T-cell (primary cell): Measurements from ENCODE around the gene GINS2. TPM values are rescaled to one million over a fixed set of nuclear protein-coding genes. Genes with fewer than 3 reads are reported as not detected.

ENCODE experiments used
- ATAC-seq, 4 experiments: fragments of 200-7000 bp in 3 of 4; fragments of 150-1000 bp in 1 of 4; cut with Tn5 transposase; replicated peaks in 1 of 4; 1 replicate in 3 of 4; 2 replicates in 1 of 4; pipeline ENCODE4 v1.10.0; 2021; ENCODE audit warnings: moderate library complexity in 3 of 4, mild to moderate bottlenecking in 2 of 4, moderate number of reproducible peaks in 1 of 4
- CTCF ChIA-PET, 2 donors: fragments of 300-600 bp; sonication (Branson Sonifier 250); formaldehyde crosslinking; loops; one replicate each; lab custom pipeline; 2022; ENCODE audit warnings: antibody characterized with exemption in 2 of 2; lab: Charles Lee
- POLR2A ChIA-PET, 2 donors: fragments of 300-600 bp; sonication (Branson Sonifier 250); formaldehyde crosslinking; loops; one replicate each; lab custom pipeline; 2022; ENCODE audit warnings: antibody characterized with exemption in 2 of 2; lab: Charles Lee
- DNase-seq, 35 experiments: peaks; one replicate each; pipeline versions ENCODE4 v3.0.0 to v3.0.0-alpha.2; 2013 to 2023
- H3K27ac ChIP-seq: one replicate; pipeline ENCODE4 v1.5.1; 2013; ENCODE audit warnings: low read length
- H3K27me3 ChIP-seq, 2 experiments: replicated peaks in 1 of 2; 1 replicate in 1 of 2; 2 replicates in 1 of 2; pipeline versions ENCODE4 v1.6.1 to v1.7.0; 2013; ENCODE audit warnings: low read length in 1 of 2, mixed read lengths in 1 of 2; ENCODE audit not compliant: control insufficient read depth in 2 of 2, insufficient read depth in 2 of 2; ENCODE audit errors: extremely low read depth in 1 of 2
- H3K36me3 ChIP-seq, 2 donors: 1 replicate in 1 of 2; 2 replicates in 1 of 2; pipeline versions ENCODE4 v1.6.1 to v1.7.0; 2013; ENCODE audit warnings: low read length in 1 of 2; ENCODE audit not compliant: control insufficient read depth in 2 of 2, insufficient read depth in 1 of 2; ENCODE audit errors: extremely low read depth in 1 of 2
- H3K4me1 ChIP-seq, 2 experiments: 1 replicate in 1 of 2; 2 replicates in 1 of 2; pipeline versions ENCODE4 v1.6.1 to v1.7.0; 2013; ENCODE audit warnings: low read length in 2 of 2, mixed read lengths in 1 of 2; ENCODE audit not compliant: insufficient read depth in 2 of 2, control insufficient read depth in 1 of 2; ENCODE audit errors: extremely low read depth in 1 of 2
- H3K4me3 ChIP-seq, 2 donors: 1 replicate in 1 of 2; 2 replicates in 1 of 2; pipeline versions ENCODE4 v1.5.1 to v1.7.0; 2013; ENCODE audit warnings: mild to moderate bottlenecking in 2 of 2, low read length in 1 of 2, moderate library complexity in 1 of 2; ENCODE audit not compliant: control insufficient read depth in 1 of 2; ENCODE audit errors: extremely low read depth in 1 of 2
- H3K9me3 ChIP-seq: 2 replicates; pipeline ENCODE4 v1.7.0; 2013
- H3K27ac Mint-ChIP-seq, 2 donors: one replicate each; pipeline ENCODE4 v1.8.0; 2020 to 2021; ENCODE audit warnings: mild to moderate bottlenecking in 2 of 2, mixed read lengths in 2 of 2
- H3K27me3 Mint-ChIP-seq, 2 donors: one replicate each; pipeline ENCODE4 v1.8.0; 2021 to 2022; ENCODE audit warnings: mixed read lengths in 2 of 2
- H3K36me3 Mint-ChIP-seq: one replicate; pipeline ENCODE4 v1.8.0; 2021; ENCODE audit warnings: mixed read lengths
- H3K4me1 Mint-ChIP-seq, 3 donors: one replicate each; pipeline ENCODE4 v1.8.0; 2020 to 2022; ENCODE audit warnings: mixed read lengths in 3 of 3, mild to moderate bottlenecking in 1 of 3
- H3K4me3 Mint-ChIP-seq, 3 donors: one replicate each; pipeline ENCODE4 v1.8.0; 2020 to 2022; ENCODE audit warnings: mild to moderate bottlenecking in 3 of 3, mixed read lengths in 3 of 3, moderate library complexity in 3 of 3
- H3K9me3 Mint-ChIP-seq, 3 donors: one replicate each; pipeline ENCODE4 v1.8.0; 2020 to 2022; ENCODE audit warnings: mixed read lengths in 3 of 3
- WGBS: methylation state at CpG from one replicate; pipeline ENCODE4 v1.1.5; 2013; ENCODE audit warnings: missing lambda C conversion rate; ENCODE audit not compliant: insufficient coverage; 5-methylcytosine and 5-hydroxymethylcytosine counted together
- total RNA-seq, 35 experiments: library from RNA in 6 of 35; stranded (reverse) in 6 of 35; fragments of 120-200 nt in 1 of 35; gene quantifications; one replicate each; pipeline versions ENCODE4 v1.2.1 to v1.2.4 and lab custom pipeline; 2013 to 2026

Gene GINS2
- total RNA-seq, 5 donors from 2014 or later (not counting 1 experiment from before 2014, with no cell fraction given), result 1.1 to 3.7 (median 1.6) TPM

DNA sequence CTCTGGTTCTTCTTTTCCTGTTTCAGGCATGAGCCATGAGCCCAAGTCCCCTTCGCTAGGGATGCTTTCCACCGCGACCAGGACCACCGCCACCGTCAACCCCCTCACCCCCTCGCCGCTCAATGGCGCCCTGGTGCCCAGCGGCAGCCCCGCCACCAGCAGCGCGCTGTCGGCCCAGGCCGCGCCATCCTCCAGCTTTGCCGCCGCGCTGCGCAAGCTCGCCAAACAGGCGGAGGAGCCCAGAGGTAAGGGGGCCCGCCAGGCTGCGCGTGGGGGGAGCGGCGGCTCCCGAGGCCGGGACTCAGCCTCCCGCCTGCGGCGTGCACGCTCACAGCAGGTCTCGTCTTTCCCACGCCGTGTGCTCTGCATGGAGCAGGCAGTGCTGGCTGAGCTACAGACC lies 54.9 kb downstream of the GINS2 start:
- ChIA-PET POLR2A (no interaction called here), CTCF (no interaction called here)
- H3K27ac ChIP-seq, result no peak overlapping the region
- Mint-ChIP-seq H3K4me1 (peaks cover 6 to 8% (median 8%) of the 10 kb centered on the region in 3 donors), H3K27ac (no peak overlapping the region), H3K36me3 (peaks cover 11% of the 10 kb centered on the region), H3K9me3 (peaks cover 0 to 7% (median 0%) of the 10 kb centered on the region in 3 donors), H3K4me3 (no peak overlapping the region), H3K27me3 (no peaks in the 10 kb centered on the region)
- H3K9me3 ChIP-seq, result no peaks in the 10 kb centered on the region
- H3K27me3 ChIP-seq, result no peaks in the 10 kb centered on the region
- ATAC-seq, result no peak
- H3K36me3 ChIP-seq, result peaks cover 8 to 11% of the 10 kb centered on the region in 2 donors
- WGBS, result 97% methylated on average over 35 of the region's 35 CpGs
- no peak overlapping the region for H3K4me3 ChIP-seq
- DNase-seq, result no peak
- H3K4me1 ChIP-seq, result peaks cover 0 to 34% of the 10 kb centered on the region in 2 experiments

DNA sequence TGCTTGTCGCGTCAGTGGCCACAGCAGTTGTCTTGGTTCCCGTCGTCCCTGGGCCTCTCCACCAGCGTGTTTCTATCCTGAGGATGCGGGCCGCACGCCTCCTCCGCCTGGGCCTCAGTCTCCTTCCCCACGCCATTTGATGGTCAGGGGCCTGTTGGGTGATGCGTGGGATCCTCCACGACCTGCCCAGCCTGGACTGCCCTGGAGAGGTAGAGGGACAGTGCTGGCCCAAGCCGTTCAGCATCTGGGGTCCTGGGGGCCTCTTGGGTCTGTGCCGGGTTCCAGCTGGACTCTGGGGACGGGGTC lies 55.4 kb downstream of the GINS2 start:
- no peak overlapping the region for H3K4me3 ChIP-seq
- WGBS, result 96% methylated on average over 13 of the region's 15 CpGs
- Mint-ChIP-seq H3K9me3 (peaks cover 0 to 7% (median 0%) of the 10 kb centered on the region in 3 donors), H3K27me3 (no peaks in the 10 kb centered on the region), H3K4me1 (peaks cover 9 to 13% (median 12%) of the 10 kb centered on the region in 3 donors), H3K36me3 (peaks cover 15% of the 10 kb centered on the region), H3K27ac (no peak overlapping the region), H3K4me3 (no peak overlapping the region)
- CTCF ChIA-PET, result no interaction called here
- H3K4me1 ChIP-seq, result peaks cover 0 to 34% of the 10 kb centered on the region in 2 experiments
- POLR2A ChIA-PET, result no interaction called here
- ATAC-seq (no peak), DNase-seq (no peak)
- H3K27me3 ChIP-seq, result no peaks in the 10 kb centered on the region
- H3K9me3 ChIP-seq, result no peaks in the 10 kb centered on the region
- no peak overlapping the region for H3K27ac ChIP-seq
- H3K36me3 ChIP-seq, result peaks cover 8 to 11% of the 10 kb centered on the region in 2 donors

DNA sequence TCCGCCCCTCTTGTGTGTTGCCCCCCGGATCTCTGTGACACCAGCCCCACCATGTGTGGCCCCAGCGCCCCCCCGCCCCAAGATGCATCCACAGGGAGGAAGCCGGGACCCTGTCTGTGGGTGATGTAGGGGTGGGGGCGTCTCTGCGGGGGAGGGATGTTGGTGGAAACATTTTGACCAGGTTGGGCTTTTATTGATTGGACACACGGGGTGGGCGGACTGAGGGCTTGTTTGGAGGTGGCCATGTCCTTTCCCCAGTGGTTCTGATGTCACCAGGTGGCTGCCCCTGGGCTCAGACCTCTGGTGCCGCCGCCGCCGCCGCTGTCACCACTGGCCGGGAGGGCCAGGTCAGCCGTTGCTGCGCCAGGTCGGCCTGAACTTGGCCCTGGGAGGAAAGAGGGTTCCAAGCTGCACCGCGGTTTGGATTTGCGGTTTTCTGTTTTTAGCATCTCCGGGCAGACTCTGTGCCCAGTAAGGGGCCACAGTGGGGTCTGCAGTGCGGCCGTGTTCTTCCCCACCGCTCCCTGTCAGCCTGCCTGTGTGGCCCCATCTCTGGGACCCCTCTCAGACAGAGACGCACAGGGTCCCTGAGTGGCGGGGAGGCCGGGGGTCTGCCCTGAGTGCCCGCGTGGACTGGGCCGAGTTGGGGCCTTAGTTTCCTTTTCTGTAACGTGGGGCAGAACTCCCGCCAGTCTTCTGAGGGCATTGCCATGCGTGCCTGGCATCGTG lies 55.9 kb downstream of the GINS2 start:
- 93% methylated on average over 33 of the region's 35 CpGs for WGBS
- Histone ChIP-seq H3K27ac (no peak overlapping the region), H3K36me3 (peaks cover 8 to 11% of the 10 kb centered on the region in 2 donors), H3K27me3 (no peaks in the 10 kb centered on the region), H3K4me1 (peaks cover 0 to 38% of the 10 kb centered on the region in 2 experiments), H3K9me3 (no peaks in the 10 kb centered on the region), H3K4me3 (no peak overlapping the region)
- no peak for ATAC-seq
- CTCF ChIA-PET, result no interaction called here
- H3K9me3 Mint-ChIP-seq, result peaks cover 0 to 7% (median 0%) of the 10 kb centered on the region in 3 donors
- H3K27ac Mint-ChIP-seq, result no peak overlapping the region
- POLR2A ChIA-PET, result no interaction called here
- no peak overlapping the region for H3K4me3 Mint-ChIP-seq
- H3K27me3 Mint-ChIP-seq, result no peaks in the 10 kb centered on the region
- peaks cover 15% of the 10 kb centered on the region for H3K36me3 Mint-ChIP-seq
- no peak for DNase-seq
- peaks cover 9 to 14% (median 13%) of the 10 kb centered on the region in 3 donors for H3K4me1 Mint-ChIP-seq

DNA sequence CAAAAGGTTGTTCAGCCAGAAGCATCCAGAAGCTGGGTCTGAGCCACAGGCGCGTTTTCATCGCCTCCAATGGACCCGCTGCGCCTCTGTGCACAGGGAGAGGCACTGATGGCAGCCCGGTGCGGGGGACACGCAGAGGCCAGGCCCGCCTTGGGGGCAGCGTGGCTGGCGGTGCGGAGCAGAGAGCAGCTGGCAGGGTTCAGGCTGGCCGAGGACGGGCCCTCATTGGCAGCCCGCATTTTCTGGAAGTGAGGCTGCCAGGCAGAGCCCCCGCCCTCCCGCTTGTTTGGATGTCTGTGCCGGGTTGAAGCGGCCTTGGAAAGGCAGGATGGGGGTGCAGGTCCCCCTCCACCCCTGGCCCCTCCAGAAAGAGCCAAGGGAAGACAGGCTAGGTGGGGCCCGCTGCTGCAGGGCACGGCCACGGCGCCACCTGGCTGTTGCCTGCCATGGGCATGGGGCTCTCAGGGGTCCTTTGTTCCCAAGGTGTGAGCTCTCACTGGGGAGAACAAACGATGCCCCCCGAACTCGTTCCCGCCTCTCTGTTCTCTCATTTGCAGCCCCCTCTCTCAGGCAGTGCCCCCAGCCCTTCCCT lies 56.9 kb downstream of the GINS2 start:
- H3K36me3 Mint-ChIP-seq, result peaks cover 15% of the 10 kb centered on the region
- WGBS, result 93% methylated on average over 19 of the region's 27 CpGs
- Histone ChIP-seq H3K36me3 (peaks cover 8 to 10% of the 10 kb centered on the region in 2 donors), H3K4me1 (peaks cover 0 to 40% of the 10 kb centered on the region in 2 experiments), H3K27ac (no peak overlapping the region), H3K27me3 (no peaks in the 10 kb centered on the region), H3K4me3 (no peak overlapping the region), H3K9me3 (no peaks in the 10 kb centered on the region)
- DNase-seq (no peak), ATAC-seq (no peak)
- peaks cover 0 to 7% (median 0%) of the 10 kb centered on the region in 3 donors for H3K9me3 Mint-ChIP-seq
- no peak overlapping the region for H3K4me3 Mint-ChIP-seq
- no peak overlapping the region for H3K27ac Mint-ChIP-seq
- H3K27me3 Mint-ChIP-seq, result no peaks in the 10 kb centered on the region
- ChIA-PET CTCF (no interaction called here), POLR2A (no interaction called here)
- peaks cover 14 to 18% (median 14%) of the 10 kb centered on the region in 3 donors for H3K4me1 Mint-ChIP-seq

DNA sequence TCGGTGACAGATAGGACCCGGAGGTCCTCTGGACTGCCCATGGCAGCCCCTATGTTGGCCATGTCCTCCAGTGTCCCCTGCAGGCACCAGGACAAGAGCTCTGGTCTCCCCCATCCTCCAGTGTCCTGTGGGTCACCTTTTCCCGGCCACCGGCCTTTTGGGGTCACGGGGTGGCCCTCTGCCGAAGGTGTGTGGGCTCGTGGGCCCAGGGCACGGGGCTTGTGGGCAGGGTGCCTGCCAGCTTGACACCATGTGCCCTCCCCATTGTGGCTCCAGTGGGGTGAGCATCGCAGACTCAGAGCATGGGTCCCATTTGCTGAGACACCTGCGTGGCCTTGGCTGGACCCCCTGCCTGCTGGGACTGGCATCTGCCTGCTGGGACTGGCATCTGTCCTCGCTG lies 57.5 kb downstream of the GINS2 start:
- no peaks in the 10 kb centered on the region for H3K27me3 ChIP-seq
- 92% methylated on average over 11 of the region's 11 CpGs for WGBS
- H3K36me3 Mint-ChIP-seq, result peaks cover 15% of the 10 kb centered on the region
- H3K4me1 Mint-ChIP-seq, result peaks cover 14 to 24% (median 20%) of the 10 kb centered on the region in 3 donors
- H3K4me1 ChIP-seq, result peaks cover 0 to 46% of the 10 kb centered on the region in 2 experiments
- H3K4me3 Mint-ChIP-seq, result no peak overlapping the region
- peaks cover 6 to 8% of the 10 kb centered on the region in 2 donors for H3K36me3 ChIP-seq
- no peak overlapping the region for H3K27ac ChIP-seq
- peaks cover 0 to 7% (median 0%) of the 10 kb centered on the region in 3 donors for H3K9me3 Mint-ChIP-seq
- no peaks in the 10 kb centered on the region for H3K27me3 Mint-ChIP-seq
- POLR2A ChIA-PET, result no interaction called here
- no peak for DNase-seq
- no peak overlapping the region for H3K4me3 ChIP-seq
- CTCF ChIA-PET, result no interaction called here
- H3K9me3 ChIP-seq, result no peaks in the 10 kb centered on the region
- no peak for ATAC-seq
- H3K27ac Mint-ChIP-seq, result no peak overlapping the region

DNA sequence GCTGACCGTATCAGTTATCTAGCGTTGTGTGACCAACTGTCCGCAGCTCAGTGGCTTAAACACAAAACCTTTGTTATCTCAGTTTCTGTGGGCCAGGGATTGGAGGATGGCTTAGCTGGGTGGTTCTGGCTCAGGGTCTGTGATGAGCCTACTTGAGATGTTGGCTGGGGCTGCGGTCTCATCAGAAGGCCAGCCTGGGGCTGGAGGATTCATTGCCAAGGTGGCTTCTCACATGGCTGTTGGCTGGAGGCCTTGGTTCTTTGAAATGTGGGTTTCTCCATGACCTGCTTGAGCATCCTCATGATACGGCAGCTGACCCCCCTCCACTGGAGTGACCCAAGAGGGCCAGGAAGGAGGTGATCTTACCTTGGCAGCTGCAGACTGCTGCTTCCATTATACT lies 58.9 kb downstream of the GINS2 start:
- H3K9me3 Mint-ChIP-seq, result peaks cover 0 to 7% (median 0%) of the 10 kb centered on the region in 3 donors
- Histone ChIP-seq H3K27ac (no peak overlapping the region), H3K27me3 (no peaks in the 10 kb centered on the region), H3K9me3 (no peaks in the 10 kb centered on the region), H3K4me3 (no peak overlapping the region), H3K36me3 (peaks cover 6% of the 10 kb centered on the region in 2 donors), H3K4me1 (peaks cover 0 to 54% of the 10 kb centered on the region in 2 experiments)
- no peak overlapping the region for H3K27ac Mint-ChIP-seq
- H3K4me1 Mint-ChIP-seq, result peaks cover 21 to 32% (median 25%) of the 10 kb centered on the region in 3 donors
- WGBS, result 95% methylated on average over 3 of the region's 5 CpGs
- no peaks in the 10 kb centered on the region for H3K27me3 Mint-ChIP-seq
- no peak overlapping the region for H3K4me3 Mint-ChIP-seq
- peaks cover 15% of the 10 kb centered on the region for H3K36me3 Mint-ChIP-seq
- ATAC-seq (no peak), DNase-seq (no peak)
- ChIA-PET CTCF (no interaction called here), POLR2A (interaction anchor here in 1 of 2 donors (0.6 kb wide), 1 partner anchor 603 kb away, joined by 3 read pairs; no protein-coding TSS in a partner anchor)
